ENCODE results near the gene ZNF211.
A peak's percentile ranks its signal among the peaks of the same experiment; 100 is the strongest.

ZNF211 gene

DNA sequence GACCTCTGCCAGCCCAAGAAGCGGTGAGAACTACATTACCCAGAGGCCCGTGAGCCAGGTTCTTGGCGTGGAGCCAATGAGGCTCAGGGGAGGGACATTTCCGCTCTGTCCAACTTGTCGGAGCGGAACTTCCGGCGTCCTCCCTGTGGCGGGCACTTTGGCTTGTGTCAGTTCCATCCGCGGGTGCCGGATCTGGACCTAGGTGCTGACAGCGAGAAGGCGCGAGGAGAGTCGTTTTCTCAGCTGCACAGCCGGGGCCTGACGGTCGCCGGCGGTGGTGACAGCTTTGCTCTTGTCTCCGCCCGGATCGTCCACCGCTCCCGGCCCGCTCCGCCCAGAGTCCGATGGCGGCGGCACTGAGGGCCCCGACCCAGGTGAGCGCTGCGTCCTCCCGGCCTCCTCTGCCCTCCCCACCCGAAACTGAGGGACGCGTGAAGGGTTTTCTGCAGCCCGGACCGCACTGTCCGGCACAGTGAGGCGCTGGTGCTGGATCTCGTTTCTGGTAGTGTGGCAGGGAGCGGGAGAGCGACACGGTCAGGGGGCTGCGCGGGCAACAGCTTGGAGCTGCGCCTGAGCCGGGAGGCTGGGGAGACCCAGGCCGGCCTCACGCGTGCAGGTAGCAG lies 33.1 kb upstream of the ZNF211 start, which contains the start of gene ZNF530:
ZNF530 (plus strand) TSS at position 125 of the 623 bp plus-strand sequence. CDS start 4,461 bp downstream, outside the sequence.
- TF ChIP-seq, protein P1, sequence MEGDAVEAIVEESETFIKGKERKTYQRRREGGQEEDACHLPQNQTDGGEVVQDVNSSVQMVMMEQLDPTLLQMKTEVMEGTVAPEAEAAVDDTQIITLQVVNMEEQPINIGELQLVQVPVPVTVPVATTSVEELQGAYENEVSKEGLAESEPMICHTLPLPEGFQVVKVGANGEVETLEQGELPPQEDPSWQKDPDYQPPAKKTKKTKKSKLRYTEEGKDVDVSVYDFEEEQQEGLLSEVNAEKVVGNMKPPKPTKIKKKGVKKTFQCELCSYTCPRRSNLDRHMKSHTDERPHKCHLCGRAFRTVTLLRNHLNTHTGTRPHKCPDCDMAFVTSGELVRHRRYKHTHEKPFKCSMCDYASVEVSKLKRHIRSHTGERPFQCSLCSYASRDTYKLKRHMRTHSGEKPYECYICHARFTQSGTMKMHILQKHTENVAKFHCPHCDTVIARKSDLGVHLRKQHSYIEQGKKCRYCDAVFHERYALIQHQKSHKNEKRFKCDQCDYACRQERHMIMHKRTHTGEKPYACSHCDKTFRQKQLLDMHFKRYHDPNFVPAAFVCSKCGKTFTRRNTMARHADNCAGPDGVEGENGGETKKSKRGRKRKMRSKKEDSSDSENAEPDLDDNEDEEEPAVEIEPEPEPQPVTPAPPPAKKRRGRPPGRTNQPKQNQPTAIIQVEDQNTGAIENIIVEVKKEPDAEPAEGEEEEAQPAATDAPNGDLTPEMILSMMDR (IDR thresholded peaks at IDR 0.05): no peak
- H3K27ac ChIP-seq: peak within 1 kb of the TSS; percentile 78
- peak within 1 kb of the TSS; percentile 95 for H2AFZ ChIP-seq
- peaks cover 5% of the 10 kb centered on the region for H3K79me2 ChIP-seq
- no peaks in the 10 kb centered on the region for H3K9me3 ChIP-seq (ENCODE audit: control insufficient read depth, low read length)
- no peaks in the 10 kb centered on the region for H3K27me3 ChIP-seq (ENCODE audit: control insufficient read depth, insufficient read depth, low read length)
- H3K4me2 ChIP-seq (ENCODE audit: low read length): peak within 1 kb of the TSS; percentile 86
- peaks cover 5% of the 10 kb centered on the region for H3K4me1 ChIP-seq
- no peak within 1 kb of the TSS for H3K9ac ChIP-seq
- no peaks in the 10 kb centered on the region for H3K36me3 ChIP-seq (ENCODE audit: control insufficient read depth, insufficient read depth, low read length)
- H3K4me3 ChIP-seq (ENCODE audit: low read depth, low read length): peak within 1 kb of the TSS; percentile 79

DNA sequence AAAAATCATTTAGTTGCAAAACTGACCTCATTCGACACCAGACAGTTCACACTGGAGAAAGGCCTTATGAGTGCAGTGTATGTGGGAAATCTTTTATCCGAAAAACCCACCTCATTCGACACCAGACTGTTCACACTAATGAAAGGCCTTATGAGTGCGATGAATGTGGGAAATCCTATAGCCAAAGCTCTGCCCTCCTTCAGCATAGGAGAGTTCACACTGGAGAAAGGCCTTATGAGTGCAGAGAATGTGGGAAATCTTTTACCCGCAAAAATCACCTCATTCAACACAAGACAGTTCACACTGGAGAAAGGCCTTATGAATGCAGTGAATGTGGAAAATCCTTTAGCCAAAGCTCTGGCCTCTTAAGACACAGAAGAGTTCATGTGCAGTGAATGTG lies 26.0 kb upstream of the ZNF211 start:
- Histone ChIP-seq H3K9ac (no peak overlapping the region), H3K9me3 (ENCODE audit: control insufficient read depth, low read length) (no peaks in the 10 kb centered on the region), H2AFZ (no peak overlapping the region), H3K4me3 (ENCODE audit: low read depth, low read length) (no peak overlapping the region), H3K4me1 (no peaks in the 10 kb centered on the region), H3K4me2 (ENCODE audit: low read length) (no peak overlapping the region), H3K36me3 (ENCODE audit: control insufficient read depth, insufficient read depth, low read length) (no peaks in the 10 kb centered on the region), H3K79me2 (no peaks in the 10 kb centered on the region), H3K27ac (no peak overlapping the region), H3K27me3 (ENCODE audit: control insufficient read depth, insufficient read depth, low read length) (no peaks in the 10 kb centered on the region)
- TF ChIP-seq, protein P1 (IDR thresholded peaks at IDR 0.05): no peak

DNA sequence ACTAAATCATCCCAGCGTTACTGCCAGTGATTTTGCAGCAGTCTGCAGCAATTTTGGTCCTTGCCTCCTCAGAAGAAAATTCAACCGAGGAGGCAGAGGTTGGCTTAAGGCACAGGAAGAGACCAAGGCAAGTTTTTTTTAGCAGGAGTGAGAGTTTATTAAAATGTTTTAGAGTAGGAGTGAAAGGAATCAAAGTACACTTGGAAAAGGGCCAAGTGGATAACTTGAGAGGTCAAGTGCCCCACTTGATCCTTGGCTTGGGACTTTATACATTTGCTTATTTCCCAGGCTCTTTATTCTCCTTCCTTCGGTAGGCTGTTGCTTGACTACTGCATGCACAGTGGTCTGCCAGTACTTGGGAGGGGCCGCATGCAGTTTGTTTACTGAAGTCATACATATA lies 21.9 kb upstream of the ZNF211 start:
- no peak overlapping the region for H3K9ac ChIP-seq
- no peak overlapping the region for H3K4me3 ChIP-seq (ENCODE audit: low read depth, low read length)
- no peaks in the 10 kb centered on the region for H3K4me1 ChIP-seq
- no peaks in the 10 kb centered on the region for H3K36me3 ChIP-seq (ENCODE audit: control insufficient read depth, insufficient read depth, low read length)
- H3K27ac ChIP-seq: no peak overlapping the region
- H3K9me3 ChIP-seq (ENCODE audit: control insufficient read depth, low read length): peaks cover 6% of the 10 kb centered on the region
- H3K79me2 ChIP-seq: peaks cover 25% of the 10 kb centered on the region
- no peak overlapping the region for H2AFZ ChIP-seq
- no peaks in the 10 kb centered on the region for H3K27me3 ChIP-seq (ENCODE audit: control insufficient read depth, insufficient read depth, low read length)
- TF ChIP-seq, protein P1 (IDR thresholded peaks at IDR 0.05): no peak
- no peak overlapping the region for H3K4me2 ChIP-seq (ENCODE audit: low read length)

DNA sequence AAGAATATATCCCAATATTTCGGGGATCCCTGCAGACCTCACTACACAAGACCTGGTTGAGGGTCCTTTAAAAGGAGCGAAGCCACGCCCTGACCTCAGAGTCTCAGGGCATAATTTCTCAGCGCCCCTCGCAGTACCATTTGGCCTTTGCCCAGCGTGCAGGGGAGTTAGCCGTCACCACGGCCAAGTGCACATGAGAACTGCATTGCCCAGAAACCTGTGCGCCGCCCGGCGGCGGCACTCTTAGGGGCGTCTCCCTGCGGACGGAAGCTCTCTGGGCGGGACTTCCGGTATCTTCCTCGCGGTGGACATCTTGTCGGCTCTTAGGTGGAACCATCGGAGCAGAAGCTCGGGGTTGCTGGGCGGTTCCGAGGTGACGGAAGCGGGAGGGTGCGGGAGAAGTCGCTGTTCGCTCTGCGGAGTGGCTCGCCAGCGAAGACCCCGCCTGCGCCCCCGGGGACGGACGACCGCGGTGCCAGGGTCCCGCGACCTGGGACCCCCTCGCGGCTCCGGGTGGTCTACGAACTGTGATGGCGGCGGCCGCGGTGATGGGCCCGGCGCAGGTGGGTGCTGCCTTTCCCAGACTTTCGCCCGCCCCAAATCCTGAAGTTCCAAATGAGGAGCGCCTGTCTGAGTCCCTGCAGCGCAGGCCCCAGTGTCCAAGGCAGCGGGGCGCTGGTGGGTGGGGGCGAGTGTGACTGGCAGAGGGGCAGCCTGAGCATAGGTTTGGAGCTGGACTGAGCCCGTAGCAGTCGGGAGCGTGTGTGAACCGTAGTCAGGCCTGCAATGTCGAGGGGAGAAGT lies 18.8 kb upstream of the ZNF211 start, which contains the start of gene ZNF134:
ZNF134 (plus strand) TSS at position 302 of the 803 bp plus-strand sequence. CDS start 5,227 bp downstream, outside the sequence.
- peaks cover 6% of the 10 kb centered on the region for H3K9me3 ChIP-seq (ENCODE audit: control insufficient read depth, low read length)
- peaks cover 39% of the 10 kb centered on the region for H3K79me2 ChIP-seq
- peak within 1 kb of the TSS; percentile 79 for H3K27ac ChIP-seq
- peak within 1 kb of the TSS; percentile 89 for H3K4me3 ChIP-seq (ENCODE audit: low read depth, low read length)
- H3K4me2 ChIP-seq (ENCODE audit: low read length): peak within 1 kb of the TSS; percentile 86
- peak within 1 kb of the TSS; percentile 75 for H3K9ac ChIP-seq
- no peaks in the 10 kb centered on the region for H3K4me1 ChIP-seq
- no peaks in the 10 kb centered on the region for H3K27me3 ChIP-seq (ENCODE audit: control insufficient read depth, insufficient read depth, low read length)
- TF ChIP-seq, protein P1 (IDR thresholded peaks at IDR 0.05): peak; percentile 72
- H3K36me3 ChIP-seq (ENCODE audit: control insufficient read depth, insufficient read depth, low read length): no peaks in the 10 kb centered on the region
- H2AFZ ChIP-seq: peak within 1 kb of the TSS; percentile 98

Data from parathyroid adenoma (tissue), 2 donors.